Astrocyte (in vitro differentiated cells and primary cell): Measurements from ENCODE around the gene ALKBH2.

Source experiments
- CTCF ChIP-seq: IDR thresholded peaks from 2 replicates; pipeline ENCODE4 v1.5.1; 2011; ENCODE audit warnings: low read depth, mild to moderate bottlenecking, inconsistent platforms, low read length, moderate library complexity; ENCODE audit not compliant: insufficient read depth
- EZH2 ChIP-seq: IDR thresholded peaks from 2 replicates; pipeline ENCODE4 v1.6.1; 2012; ENCODE audit warnings: mild to moderate bottlenecking, low read length, inconsistent platforms; ENCODE audit not compliant: insufficient read depth

GRCh38 chr12:109120095-109120494 is 26.8 kb upstream of the ALKBH2 start:
- TF ChIP-seq EZH2 (no peak), CTCF (no peak)
